ENCODE measurements around the gene ABCC4.

The ABCC4 gene

GRCh38 chr13:94972262-94972661 lies 329.0 kb downstream of the ABCC4 start:
- no peak overlapping the region for H3K4me3 ChIP-seq
- no peak overlapping the region for H3K27ac ChIP-seq
- intact Hi-C loops (cut with DNase I; ENCODE audit: low total_unique reads) = no loop called here
- H3K9me3 ChIP-seq = peaks cover 0 to 6% (median 0%) of the 10 kb centered on the region in 3 donors
- H3K27me3 ChIP-seq = peaks cover 0 to 25% of the 10 kb centered on the region in 2 donors
- DNase-seq = no peak
- H3K4me1 ChIP-seq = peaks cover 0 to 16% (median 12%) of the 10 kb centered on the region in 4 donors
- TF ChIP-seq CTCF (IDR thresholded peaks at IDR 0.05) = no peak
- H3K36me3 ChIP-seq = no peaks in the 10 kb centered on the region

Measured in tibial artery (tissue), 4 donors.